GM12892 (cell line): ENCODE measurements around the gene NSMCE3.

ENCODE experiments used
- DNase-seq: peaks from one replicate; pipeline ENCODE4 v3.0.0; 2011; ENCODE audit not compliant: insufficient read length
- FAIRE-seq: peaks from 2 replicates; lab custom pipeline; 2011; peaks lifted over from hg19 to GRCh38; lab: Jason Lieb, UNC
- POLR2A ChIP-seq: IDR thresholded peaks from 2 replicates; pipeline ENCODE4 v1.6.1; 2011; ENCODE audit warnings: low read depth, low read length, control low read depth
- POLR2AphosphoS5 ChIP-seq: IDR thresholded peaks from 2 replicates; pipeline ENCODE4 v1.6.1; 2011; ENCODE audit warnings: low read depth, low read length, control low read depth
- TAF1 ChIP-seq: IDR thresholded peaks from 2 replicates; pipeline ENCODE4 v1.6.1; 2011; ENCODE audit warnings: low read depth, mild to moderate bottlenecking, control low read depth, low read length, borderline replicate concordance

Gene NSMCE3

DNA sequence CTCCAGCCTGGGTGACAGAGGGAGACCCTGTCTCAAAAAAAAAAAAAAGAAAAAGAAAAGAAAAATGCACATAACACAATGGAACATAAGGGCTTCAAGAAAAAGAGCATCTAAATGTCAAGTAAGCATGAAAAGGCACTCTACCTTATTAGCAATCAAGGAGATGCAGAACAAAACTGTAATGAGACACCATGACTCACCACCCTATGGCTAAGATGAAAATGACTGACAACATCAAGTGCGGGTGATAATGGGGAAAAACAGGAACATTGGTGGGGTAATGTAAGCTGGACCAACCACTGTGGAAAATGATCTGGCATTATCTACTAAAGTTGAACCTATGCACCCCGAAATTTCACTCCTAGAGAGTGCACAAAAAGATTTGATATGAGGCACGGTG is 19.6 kb upstream of the NSMCE3 start:
- DNase-seq: no peak
- no peak for TF ChIP-seq POLR2AphosphoS5
- TF ChIP-seq POLR2A: no peak
- no peak for TF ChIP-seq TAF1
- FAIRE-seq: no peak

DNA sequence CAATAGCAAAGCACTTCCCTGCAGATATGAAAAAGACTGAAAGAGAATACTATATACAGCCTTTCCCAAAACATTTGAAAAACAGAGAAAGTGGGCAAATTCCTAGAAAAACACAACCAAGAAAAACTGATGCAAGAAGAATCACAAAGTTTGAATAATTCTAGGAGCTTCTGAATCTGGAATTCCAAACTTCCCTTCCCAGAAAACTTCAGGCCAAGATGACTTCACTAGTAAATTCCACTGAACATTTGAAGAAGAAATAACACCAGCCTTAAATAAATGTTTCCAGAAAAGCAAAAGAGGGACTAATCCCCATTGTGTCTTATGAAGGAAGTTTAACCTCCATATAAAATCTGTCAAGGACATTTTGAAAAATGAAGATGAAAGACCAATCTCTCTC is 15.8 kb upstream of the NSMCE3 start:
- no peak for TF ChIP-seq TAF1
- TF ChIP-seq POLR2A: no peak
- no peak for TF ChIP-seq POLR2AphosphoS5
- no peak for DNase-seq
- FAIRE-seq: no peak

DNA sequence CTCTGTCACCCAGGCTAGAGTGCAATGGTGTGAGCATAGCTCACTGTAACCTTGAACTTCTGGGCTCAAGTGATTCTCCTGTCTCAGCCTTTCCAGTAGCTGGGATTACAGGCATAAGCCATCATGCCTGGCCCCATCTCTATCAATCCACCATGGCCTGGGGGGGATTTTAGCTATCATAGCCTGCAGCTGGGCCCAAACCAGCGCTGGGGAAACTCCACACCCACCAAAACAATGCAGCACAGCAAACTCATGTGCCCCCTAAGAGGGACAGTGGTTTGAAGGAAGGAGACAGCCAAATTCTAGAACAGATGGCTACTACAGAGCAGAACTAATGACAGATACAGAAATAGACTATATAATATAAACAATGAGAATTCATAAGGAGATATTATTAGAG is 13.8 kb upstream of the NSMCE3 start:
- FAIRE-seq (no peak), DNase-seq (no peak)
- TF ChIP-seq TAF1: no peak
- TF ChIP-seq POLR2AphosphoS5: no peak
- TF ChIP-seq POLR2A: no peak

DNA sequence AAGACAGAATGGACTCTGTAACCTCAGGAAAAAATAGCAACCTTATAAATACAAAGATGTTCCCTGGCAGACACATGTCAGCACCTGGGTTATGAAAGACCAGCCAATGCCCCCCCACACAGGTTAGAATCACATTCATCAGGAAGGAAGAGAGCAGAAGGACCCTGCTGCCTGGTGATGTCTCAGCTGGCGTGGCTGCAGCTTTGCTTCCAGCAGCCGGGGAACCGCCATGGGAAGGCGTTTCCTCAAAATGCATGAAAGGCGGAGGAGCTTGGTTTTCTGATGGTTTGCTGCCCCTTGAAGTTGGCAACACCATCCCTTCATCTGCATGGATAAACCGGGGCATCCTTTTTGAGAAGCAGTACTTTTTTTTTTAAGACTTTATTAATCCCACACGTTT is 10.9 kb upstream of the NSMCE3 start:
- no peak for TF ChIP-seq TAF1
- TF ChIP-seq POLR2AphosphoS5: no peak
- no peak for TF ChIP-seq POLR2A
- DNase-seq: no peak
- no peak for FAIRE-seq

DNA sequence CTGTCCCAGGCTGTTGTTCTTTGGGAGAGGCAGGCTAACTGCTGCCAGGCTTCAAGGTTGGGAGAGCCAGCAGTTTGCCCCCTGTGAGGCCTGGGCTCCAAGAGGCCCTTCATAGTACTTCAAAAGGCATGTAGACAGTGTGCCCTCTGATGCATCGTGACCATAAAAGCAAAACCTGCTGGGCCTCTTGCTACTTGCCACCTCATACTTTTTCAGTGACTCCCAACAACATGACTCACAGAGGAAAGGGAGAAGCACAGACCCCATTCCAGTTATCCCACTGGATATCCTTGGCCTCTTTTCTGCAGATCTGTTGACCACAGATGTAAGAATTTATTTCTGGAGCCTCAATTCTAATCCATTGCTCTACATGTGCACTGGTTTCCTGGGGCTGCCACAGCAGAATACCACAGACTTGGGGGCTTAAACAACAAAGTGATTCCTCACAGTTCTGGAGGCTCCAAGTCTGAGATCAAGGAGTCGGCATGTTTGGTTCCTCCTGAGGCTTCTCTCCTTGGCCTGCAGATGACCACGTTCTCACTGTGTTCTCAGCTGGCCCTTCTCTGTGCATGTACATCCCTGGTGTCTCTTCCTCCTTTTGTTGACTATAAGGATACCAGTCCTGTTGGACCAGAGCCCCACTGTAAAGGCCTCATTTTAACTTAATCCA is 8.9 kb upstream of the NSMCE3 start:
- TF ChIP-seq POLR2A: no peak
- no peak for TF ChIP-seq TAF1
- TF ChIP-seq POLR2AphosphoS5: no peak
- no peak for FAIRE-seq
- DNase-seq: no peak

DNA sequence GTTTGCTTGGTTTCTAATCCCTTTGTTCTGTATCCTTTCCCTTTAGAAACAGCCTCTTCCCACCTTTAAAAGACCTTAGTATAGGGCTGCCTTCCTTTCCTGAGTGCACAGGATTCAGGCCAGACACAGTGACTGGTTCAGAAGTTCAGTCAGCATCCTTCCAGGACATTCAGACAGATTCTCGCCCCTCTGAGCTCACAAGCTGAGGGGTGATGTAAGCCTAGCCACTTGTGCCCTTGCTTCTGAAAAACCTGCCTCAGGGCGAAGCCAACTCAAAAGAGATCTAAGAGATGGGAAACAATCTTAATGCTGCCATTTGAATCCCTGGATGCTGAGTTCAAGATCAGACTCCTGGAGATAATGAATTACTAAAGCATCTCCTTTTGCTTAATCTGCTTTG is 6.7 kb upstream of the NSMCE3 start:
- no peak for TF ChIP-seq POLR2AphosphoS5
- no peak for TF ChIP-seq POLR2A
- TF ChIP-seq TAF1: no peak
- FAIRE-seq: no peak

DNA sequence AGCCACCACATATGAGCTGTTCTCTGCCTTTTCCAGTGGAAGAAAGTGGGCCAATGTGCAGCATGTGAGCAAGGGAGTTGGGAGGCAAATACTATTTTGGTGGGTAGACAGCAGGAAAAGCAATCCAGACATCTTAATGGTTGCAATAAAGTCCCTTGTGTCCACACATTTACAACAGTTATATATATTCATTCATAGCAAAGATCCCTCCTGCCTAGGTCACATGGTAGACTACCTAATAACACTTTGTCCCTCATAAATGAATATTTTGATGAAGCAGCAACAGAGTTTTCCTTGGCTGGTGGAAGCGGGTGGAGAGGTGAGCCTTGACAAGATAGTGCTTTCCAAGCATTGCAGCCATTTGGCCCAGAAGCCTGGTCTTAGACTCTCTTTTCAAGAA is 6.2 kb upstream of the NSMCE3 start:
- FAIRE-seq (no peak), DNase-seq (no peak)
- no peak for TF ChIP-seq TAF1
- no peak for TF ChIP-seq POLR2A
- TF ChIP-seq POLR2AphosphoS5: no peak

More for the DNA sequence above, 6.7 kb upstream of the NSMCE3 start:
- no peak for DNase-seq

DNA sequence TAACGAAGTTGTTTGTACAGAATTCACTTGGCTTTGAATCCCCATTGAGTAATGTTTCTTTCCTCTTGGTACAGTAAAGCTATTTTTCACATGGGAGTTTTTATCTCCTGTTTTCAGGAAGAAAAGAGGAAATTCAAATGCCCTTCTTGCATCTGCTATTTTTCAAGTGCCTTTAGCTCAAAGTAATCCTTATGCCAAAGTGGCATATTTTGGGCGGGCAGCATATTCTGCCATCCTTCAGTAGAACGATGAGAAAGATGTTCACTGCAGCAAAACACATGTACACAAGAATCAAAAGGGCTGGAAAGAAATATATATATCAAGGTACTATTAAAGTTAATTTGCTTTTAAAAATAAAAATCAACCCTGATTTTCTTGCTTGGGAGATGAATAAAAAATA is 5.3 kb upstream of the NSMCE3 start:
- DNase-seq (no peak), FAIRE-seq (no peak)
- TF ChIP-seq TAF1 (no peak), POLR2A (no peak)

DNA sequence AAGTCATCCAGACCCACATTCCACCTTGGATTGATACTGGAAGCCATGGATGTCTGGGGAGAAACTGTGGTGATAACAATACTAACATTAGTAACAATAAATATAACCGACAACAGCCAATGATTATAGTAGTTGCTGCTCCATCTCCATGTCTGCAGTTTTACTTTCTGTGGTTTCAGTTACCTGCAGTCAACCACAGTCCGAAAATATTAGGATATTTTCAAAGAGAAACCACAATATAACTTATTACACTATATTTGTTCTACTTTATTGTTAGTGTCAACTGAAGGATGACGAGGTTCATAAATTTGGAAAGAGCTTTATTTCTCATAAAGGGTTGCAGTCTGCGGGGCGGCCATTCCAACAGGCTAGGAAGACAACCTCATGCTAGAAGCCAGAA is 2.6 kb upstream of the NSMCE3 start:
- FAIRE-seq (no peak), DNase-seq (no peak)
- TF ChIP-seq TAF1: no peak

DNA sequence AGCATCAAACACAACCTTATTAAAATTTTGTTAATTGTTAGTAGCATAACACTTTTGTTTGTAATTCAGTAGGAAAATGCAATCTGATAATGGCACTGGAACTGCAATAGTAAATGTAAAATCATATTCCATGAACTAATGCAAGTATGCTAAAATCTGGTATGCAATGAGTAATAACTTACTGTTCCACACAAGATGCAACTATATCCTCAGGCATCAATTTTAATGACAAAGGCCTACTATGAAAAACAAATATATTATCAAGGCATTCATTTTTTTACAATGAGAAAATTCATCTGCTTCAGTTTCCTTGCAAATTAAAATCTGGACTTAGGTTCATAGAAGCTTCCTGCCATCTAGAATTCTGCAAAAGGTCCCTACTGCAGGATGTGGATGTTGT is 1.4 kb upstream of the NSMCE3 start:
- TF ChIP-seq POLR2A (no peak), TAF1 (no peak), POLR2AphosphoS5 (no peak)

DNA sequence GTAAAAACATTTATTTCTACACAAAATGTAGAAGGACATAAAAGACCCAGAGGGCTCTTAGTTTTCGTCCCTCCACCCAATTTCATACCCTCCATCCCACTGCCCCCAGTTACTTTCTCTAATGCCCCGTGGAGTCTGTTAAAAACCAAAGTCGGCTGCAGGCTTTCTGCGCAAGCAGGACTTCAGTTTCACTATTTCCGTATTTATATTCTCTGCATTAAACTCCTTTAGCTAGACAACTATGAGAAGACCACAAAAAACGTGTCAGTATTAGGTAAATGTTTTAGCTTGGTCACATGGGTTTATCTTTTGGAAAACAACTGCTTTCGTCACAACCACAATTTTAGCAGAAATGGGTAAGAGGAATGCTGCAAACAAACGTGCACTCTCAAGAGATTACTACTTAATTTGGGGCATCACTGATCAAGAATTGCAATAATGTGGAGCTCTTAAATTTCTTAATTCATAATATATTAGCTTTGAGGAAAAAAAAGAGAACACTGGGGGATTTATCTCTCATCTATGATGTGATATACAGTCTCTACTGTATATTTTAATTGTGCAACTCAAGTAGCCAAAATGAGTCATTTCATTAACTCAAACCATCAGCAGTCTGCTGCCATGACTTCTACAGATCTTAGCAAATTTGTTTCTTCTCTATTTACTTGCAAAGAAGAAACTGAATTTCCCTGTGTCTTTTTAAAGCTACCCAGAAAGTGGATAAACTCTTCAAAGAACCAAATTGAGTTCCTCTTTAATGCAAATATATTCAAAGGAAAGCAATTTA is 740 bp upstream of the NSMCE3 start:
- FAIRE-seq (peak; percentile 65), DNase-seq (no peak)
- no peak for TF ChIP-seq POLR2AphosphoS5
- TF ChIP-seq POLR2A: no peak
- no peak for TF ChIP-seq TAF1

More for the DNA sequence above, 1.4 kb upstream of the NSMCE3 start:
- DNase-seq (no peak), FAIRE-seq (no peak)

DNA sequence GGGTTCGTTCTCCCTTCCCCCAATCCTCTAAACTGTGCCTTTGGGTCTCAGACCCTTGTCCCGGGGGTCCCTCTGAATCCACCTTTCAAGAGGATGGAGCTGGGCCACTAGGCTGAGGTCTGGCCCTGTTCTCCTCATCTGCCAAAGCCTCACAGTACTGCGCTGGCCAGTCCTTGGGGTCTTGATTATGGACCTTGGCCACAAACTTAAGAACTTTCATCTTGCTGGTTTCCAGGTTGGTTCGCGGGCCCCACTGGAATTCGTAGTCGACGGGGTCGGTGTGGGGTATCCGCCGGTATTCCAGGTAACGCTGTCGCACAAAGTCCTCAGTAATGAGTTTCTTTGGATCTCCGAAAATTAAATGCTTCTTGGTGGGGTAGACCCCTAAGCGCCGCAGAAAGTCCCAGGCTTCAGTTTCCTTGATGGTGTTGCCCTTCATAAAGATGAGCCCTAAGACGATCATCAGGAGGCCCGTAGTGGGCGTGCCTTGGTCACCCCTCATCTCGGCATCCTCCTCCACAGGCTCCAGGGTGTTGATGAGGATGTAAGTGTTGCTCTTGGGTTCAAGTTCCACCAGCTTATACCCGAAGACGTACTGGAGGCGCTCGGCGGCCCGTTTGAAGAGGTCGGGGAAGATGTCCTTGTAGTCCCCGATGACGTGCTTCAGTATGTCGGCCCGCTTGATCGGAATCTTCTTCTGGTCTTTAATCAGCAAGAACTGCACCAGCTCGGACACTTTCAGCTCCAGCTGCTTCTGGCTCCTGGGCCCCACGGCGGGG is 727 bp downstream of the NSMCE3 start:
- TF ChIP-seq POLR2A (no peak), POLR2AphosphoS5 (no peak), TAF1 (no peak)
- FAIRE-seq: peak; percentile 17
- peak; percentile 8 for DNase-seq
